ENCODE data around the gene EEF1AKMT4.

Gene EEF1AKMT4

GRCh38 chr3:184284696-184285095, 35.2 kb downstream of the EEF1AKMT4 start:
- DNase-seq (ENCODE audit: extremely low read depth, low read depth), result peak; percentile 56
- H3K4me3 ChIP-seq (replicated peaks; ENCODE audit: low read depth, low read length), result no peak overlapping the region
- TF ChIP-seq, protein P1, sequence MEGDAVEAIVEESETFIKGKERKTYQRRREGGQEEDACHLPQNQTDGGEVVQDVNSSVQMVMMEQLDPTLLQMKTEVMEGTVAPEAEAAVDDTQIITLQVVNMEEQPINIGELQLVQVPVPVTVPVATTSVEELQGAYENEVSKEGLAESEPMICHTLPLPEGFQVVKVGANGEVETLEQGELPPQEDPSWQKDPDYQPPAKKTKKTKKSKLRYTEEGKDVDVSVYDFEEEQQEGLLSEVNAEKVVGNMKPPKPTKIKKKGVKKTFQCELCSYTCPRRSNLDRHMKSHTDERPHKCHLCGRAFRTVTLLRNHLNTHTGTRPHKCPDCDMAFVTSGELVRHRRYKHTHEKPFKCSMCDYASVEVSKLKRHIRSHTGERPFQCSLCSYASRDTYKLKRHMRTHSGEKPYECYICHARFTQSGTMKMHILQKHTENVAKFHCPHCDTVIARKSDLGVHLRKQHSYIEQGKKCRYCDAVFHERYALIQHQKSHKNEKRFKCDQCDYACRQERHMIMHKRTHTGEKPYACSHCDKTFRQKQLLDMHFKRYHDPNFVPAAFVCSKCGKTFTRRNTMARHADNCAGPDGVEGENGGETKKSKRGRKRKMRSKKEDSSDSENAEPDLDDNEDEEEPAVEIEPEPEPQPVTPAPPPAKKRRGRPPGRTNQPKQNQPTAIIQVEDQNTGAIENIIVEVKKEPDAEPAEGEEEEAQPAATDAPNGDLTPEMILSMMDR (IDR thresholded peaks at IDR 0.05; ENCODE audit: low read depth, low read length, missing control alignments), result peak; percentile 52

GRCh38 chr3:184289426-184289938, 40.0 kb downstream of the EEF1AKMT4 start:
- no peak overlapping the region for H3K4me3 ChIP-seq (replicated peaks; ENCODE audit: low read depth, low read length)
- DNase-seq (ENCODE audit: extremely low read depth, low read depth), result peak; percentile 32
- TF ChIP-seq, protein P1 (IDR thresholded peaks at IDR 0.05; ENCODE audit: low read depth, low read length, missing control alignments), result peak; percentile 79

- H3K4me3 ChIP-seq (replicated peaks; ENCODE audit: low read depth, low read length), result no peak overlapping the region
- no peak for DNase-seq (ENCODE audit: extremely low read depth, low read depth)
- TF ChIP-seq, protein P1 (IDR thresholded peaks at IDR 0.05; ENCODE audit: low read depth, low read length, missing control alignments), result no peak
Measured at GRCh38 chr3:184290331-184290730, 40.9 kb downstream of the EEF1AKMT4 start.

DNA sequence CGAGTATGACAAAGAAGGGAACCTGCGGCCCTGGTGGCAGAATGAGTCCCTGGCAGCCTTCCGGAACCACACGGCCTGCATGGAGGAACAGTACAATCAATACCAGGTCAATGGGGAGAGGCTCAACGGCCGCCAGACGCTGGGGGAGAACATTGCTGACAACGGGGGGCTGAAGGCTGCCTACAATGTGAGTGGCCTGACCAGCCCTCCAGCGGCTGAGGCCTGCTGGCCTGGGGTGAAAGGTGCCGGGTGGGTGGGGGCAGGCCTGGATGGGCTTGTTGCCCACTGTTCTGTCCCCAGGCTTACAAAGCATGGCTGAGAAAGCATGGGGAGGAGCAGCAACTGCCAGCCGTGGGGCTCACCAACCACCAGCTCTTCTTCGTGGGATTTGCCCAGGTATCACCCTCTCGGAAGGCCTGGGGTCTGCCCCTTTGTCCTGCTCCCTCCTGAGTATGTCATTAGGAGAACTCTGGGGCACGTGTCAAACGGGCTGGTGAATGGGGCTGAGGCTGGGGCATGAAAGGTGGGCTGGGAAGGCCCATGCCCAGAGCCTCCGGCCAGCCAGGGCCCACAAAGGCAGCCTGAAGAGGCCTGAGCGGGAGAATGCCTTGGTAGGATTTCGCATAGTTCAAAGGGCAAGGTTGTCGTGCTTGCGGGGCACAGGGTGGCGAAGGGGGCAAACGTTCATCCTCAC, 41.7 kb downstream of the EEF1AKMT4 start:
- TF ChIP-seq, protein P1 (IDR thresholded peaks at IDR 0.05; ENCODE audit: low read depth, low read length, missing control alignments), result no peak
- no peak overlapping the region for H3K4me3 ChIP-seq (replicated peaks; ENCODE audit: low read depth, low read length)
- no peak for DNase-seq (ENCODE audit: extremely low read depth, low read depth)

DNA sequence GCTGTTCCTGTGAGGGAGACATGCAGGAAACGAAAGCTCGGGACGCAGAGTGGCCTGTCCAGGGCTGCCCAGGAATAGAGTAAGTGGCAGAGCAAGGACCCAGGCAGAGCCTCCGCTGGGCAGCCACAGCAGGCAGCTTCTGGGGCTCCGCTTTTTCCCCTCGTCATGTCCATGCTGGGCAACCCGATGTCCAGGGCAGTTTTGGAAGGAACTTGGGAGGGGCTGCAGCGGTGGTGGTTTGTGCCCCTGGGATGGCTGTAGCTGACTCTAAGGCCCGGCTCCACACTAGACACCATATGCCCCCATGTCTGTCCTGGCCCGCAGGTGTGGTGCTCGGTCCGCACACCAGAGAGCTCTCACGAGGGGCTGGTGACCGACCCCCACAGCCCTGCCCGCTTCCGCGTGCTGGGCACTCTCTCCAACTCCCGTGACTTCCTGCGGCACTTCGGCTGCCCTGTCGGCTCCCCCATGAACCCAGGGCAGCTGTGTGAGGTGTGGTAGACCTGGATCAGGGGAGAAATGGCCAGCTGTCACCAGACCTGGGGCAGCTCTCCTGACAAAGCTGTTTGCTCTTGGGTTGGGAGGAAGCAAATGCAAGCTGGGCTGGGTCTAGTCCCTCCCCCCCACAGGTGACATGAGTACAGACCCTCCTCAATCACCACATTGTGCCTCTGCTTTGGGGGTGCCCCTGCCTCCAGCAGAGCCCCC, 42.4 kb downstream of the EEF1AKMT4 start:
- no peak overlapping the region for H3K4me3 ChIP-seq (replicated peaks; ENCODE audit: low read depth, low read length)
- DNase-seq (ENCODE audit: extremely low read depth, low read depth), result no peak
- TF ChIP-seq, protein P1 (IDR thresholded peaks at IDR 0.05; ENCODE audit: low read depth, low read length, missing control alignments), result no peak

DNA sequence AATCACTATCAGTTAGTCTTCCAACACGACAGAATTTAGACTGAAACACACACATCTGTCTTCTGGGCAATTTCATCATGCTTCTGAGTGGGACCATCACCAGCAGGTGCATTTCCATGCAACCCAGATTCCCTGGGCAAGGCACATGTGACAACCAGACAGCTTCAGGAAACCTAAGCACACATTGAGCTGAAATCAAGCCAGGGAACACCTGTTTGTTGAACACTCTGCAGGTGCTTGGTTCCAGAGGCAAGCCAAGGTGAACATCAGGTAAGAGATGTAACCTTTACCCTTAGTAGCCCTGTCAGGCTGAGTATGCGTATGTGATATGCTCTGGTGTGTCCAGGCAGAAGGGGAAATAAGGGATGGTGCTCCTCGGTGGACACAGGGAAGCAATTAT, 46.3 kb downstream of the EEF1AKMT4 start:
- DNase-seq (ENCODE audit: extremely low read depth, low read depth), result no peak
- TF ChIP-seq, protein P1 (IDR thresholded peaks at IDR 0.05; ENCODE audit: low read depth, low read length, missing control alignments), result no peak
- no peak overlapping the region for H3K4me3 ChIP-seq (replicated peaks; ENCODE audit: low read depth, low read length)

Data from HFF-Myc (cell line).